ENCODE data around the gene CS. TPM values are rescaled to one million over a fixed set of nuclear protein-coding genes. Genes with fewer than 3 reads are reported as not detected.
"Not testable (repeated sequence)": the region's sequence is repeated elsewhere in the genome, so short reads cannot be mapped to it uniquely, and the experiment has no call there.

CS gene
- total RNA-seq, 2 donors from 2014 or later = 526 to 581 TPM

GRCh38 chr12:56326533-56326932 lies 26.4 kb upstream of the CS start:
- intact Hi-C loops (cut with DNase I) = no loop called here
- ATAC-seq = peak in 1 of 2 donors; percentile 19
- no peak for DNase-seq

DNA sequence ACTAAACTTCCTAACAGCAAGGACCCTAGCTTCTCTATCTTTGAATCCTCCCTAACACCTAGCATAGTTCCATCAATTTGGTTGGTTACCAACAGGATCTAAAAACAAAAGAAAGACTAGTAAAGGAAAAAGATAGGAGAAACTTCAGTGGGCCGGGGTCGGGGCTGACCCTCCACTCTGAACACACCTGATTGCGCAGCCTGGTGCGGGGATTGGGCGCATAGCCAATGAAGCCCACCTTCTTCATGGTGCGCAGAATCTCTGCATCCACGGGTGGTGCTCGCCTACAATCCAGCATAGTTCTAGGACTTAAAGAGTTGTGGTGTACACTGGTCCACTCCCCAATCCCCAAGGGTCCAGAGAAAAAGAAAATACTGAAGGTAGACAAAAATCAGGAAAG lies 26.0 kb upstream of the CS start:
- intact Hi-C loops (cut with DNase I) = no loop called here
- ATAC-seq (no peak), DNase-seq (no peak)

DNA sequence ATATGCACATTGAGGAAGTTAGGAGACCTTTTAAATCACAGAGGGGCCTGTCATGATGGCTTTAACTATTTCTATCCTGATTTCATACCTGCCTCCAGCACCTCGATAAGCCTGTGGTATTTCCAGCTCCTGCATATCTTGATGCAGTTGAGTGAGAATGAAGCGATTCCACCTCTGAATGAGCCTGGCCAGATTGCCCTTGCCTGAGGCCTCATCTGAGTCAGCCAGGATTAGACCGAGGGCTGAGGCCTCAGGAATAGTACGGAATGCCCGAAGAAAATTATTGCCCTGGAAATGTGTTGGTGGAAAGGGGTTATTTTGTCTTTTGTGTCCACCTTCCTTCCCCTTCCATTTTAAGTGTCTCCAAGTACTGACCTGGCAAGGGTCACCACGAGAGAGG lies 24.1 kb upstream of the CS start:
- DNase-seq (no peak), ATAC-seq (no peak)
- intact Hi-C loops (cut with DNase I) = no loop called here

- intact Hi-C loops (cut with DNase I); ATAC-seq; DNase-seq: not testable (repeated sequence)
These were observed 21.5 kb upstream of the CS start for GRCh38 chr12:56321610-56322009.

- DNase-seq (no peak), ATAC-seq (no peak)
- intact Hi-C loops (cut with DNase I) = no loop called here
These were observed 20.9 kb upstream of the CS start for GRCh38 chr12:56321027-56321426.

DNA sequence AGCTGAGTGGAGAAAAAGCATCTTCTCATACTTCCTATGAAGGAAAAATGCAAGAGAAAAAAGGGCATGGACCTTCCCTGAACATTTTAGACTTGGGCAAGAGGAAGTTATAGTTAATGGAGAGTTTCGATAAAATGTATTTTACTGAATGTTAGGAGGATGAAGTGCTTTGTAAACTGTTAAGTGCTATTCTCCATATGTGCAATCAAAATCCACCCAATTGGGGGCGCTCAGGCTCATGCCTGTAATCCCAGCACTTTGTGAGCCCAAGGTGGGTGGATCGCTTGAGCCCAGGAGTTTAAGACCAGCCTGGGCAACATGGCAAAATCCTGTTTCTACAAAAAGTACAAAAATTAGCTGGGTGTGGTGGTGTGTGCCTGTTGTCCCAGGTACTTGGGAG lies 17.5 kb upstream of the CS start:
- intact Hi-C loops (cut with DNase I) = no loop called here
- ATAC-seq = no peak
- DNase-seq = no peak

GRCh38 chr12:56315622-56316473 lies 15.7 kb upstream of the CS start, which contains the start of gene CNPY2:
Gene CNPY2, minus strand, starts transcription at chr12:56315988. Its CDS starts 771 bp downstream, at chr12:56315217.
- intact Hi-C loops (cut with DNase I) = no loop called here
- peak; percentile 98 for DNase-seq
- ATAC-seq = peak; percentile 96 to 97

DNA sequence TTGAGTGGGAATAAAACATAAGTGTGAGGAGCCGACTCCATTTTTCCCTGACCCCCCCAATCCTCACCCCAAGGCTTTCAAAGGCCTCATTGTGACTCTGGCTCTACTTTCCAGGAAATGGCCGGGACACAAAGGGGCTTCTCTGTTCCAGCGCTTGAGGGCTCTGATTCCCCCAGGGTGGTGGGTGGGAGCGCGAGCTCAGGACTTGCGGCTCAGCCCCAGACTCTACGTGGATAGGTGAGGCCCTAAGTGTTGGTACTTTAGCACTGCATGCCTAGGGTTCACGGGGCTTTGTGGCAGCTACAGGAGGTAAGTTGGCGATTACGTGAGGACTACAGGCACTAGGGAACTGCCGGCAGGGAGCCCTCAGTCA lies 15.1 kb upstream of the CS start:
- intact Hi-C loops (cut with DNase I) = no loop called here
- DNase-seq (no peak), ATAC-seq (peak in 1 of 2 donors; percentile 4)

GRCh38 chr12:56311003-56311402 lies 10.9 kb upstream of the CS start:
- intact Hi-C loops (cut with DNase I) = no loop called here

DNA sequence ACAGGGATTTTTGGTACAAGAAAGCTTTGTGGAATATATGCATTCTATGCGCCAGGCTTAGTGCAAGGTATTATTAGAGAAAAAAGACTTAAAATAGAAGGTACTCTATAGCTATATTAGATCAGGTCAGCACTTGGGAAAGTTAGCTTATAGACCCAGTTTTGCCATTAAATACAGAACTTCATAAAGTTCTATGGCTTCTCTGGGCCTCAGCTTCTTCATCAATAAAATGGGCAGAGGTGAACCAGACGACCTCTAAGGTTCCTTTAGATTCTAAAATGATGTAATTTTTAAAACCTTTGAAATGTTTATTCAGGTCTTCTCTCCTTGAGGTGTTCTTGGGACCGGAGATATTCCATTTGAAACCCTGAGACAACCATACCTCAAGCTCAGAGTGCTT lies 8.6 kb upstream of the CS start:
- intact Hi-C loops (cut with DNase I) = no loop called here
- DNase-seq = no peak
- ATAC-seq = no peak

More at GRCh38 chr12:56311003-56311402, 10.9 kb upstream of the CS start:
- no peak for DNase-seq
- no peak for ATAC-seq

GRCh38 chr12:56307221-56307965 lies 7.3 kb upstream of the CS start:
- intact Hi-C loops (cut with DNase I) = no loop called here
- no peak for DNase-seq
- no peak for ATAC-seq

- intact Hi-C loops (cut with DNase I) = no loop called here
- ATAC-seq = no peak
- no peak for DNase-seq
These were observed 4.9 kb upstream of the CS start for GRCh38 chr12:56304872-56305590.

DNA sequence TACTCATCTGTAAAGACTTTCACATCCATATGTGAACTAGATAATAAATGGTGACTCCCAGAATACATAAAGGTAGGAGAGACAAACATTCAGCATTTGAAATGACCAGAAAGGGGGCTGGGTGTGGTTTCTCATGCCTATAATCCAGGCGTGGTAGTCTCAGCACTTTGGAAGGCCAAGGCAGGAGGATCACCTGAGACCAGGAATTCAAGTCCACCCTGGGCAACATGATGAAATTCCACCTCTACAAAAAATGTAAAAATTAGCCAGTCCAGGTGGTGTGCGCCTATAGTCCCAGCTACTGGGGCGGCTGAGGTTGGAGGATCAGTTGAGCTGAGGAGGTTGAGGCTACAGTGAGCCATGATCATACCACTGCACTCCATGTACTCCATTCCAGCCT lies 4.1 kb upstream of the CS start:
- intact Hi-C loops (cut with DNase I) = no loop called here
- ATAC-seq (no peak), DNase-seq (no peak)

DNA sequence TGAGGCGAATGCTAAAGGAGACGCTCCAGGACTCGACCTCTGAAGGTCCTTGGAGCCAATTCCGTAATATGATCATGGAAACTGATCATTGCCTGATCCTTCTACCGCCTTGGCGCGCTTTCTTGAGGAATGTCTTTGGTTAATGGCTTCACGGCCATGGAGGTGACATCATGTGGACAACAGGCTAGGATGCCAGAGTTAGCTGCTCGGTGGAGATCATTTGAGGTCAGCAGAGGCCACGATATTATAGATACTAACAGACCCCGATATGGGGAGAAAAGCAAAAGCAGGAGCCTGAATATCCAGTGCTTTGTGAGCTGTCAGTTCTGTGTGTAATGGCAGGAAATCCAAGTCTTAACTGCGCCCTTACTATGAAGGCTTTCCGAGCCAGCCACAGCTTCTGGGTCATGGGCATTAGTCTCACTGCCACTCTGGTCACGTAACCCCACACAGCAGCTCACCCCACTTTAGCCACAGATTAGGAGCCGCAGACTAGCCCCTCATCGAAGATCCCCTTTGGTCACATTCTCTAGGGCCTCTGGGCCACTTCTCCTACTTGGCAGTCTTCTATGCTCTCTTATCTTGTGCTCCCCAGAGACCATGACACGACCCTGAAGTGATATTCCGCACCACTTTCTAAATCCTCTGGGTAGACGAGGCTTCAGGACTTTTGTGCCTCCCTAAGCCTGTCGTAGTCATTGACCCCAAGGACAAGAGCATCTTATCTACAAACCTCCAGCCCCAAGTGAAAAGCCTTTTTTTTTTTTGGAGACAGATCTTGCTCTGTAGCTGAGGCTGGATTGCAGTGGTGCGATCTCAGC lies 724 bp upstream of the CS start:
- intact Hi-C loops (cut with DNase I) = no loop called here
- DNase-seq (peak; percentile 27), ATAC-seq (peak; percentile 9 to 13)

- intact Hi-C loops (cut with DNase I) = no loop called here
- no peak for DNase-seq
- peak; percentile 3 to 13 for ATAC-seq
These were observed 750 bp downstream of the CS start for GRCh38 chr12:56299308-56299852.

DNA sequence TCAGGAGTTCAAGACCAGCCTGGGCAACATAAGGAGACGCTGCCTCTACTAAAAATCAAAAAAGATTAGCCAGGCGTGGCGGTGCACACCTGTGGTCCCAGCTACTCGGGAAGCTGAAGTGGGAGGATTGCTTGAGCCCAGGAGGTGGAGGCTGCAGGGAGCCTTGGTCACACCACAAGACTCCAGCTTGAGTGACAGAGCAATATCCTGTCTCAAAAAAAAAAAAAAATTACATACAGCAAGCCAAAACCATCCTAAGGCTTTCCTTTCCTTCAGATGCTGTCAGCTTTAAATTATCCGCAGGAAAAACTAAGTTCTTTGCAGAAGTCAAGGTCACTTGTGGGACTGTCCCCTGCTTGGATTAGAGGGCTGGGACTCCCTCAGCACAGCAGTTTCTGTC lies 1.3 kb downstream of the CS start:
- no peak for ATAC-seq
- intact Hi-C loops (cut with DNase I) = no loop called here
- no peak for DNase-seq

DNA sequence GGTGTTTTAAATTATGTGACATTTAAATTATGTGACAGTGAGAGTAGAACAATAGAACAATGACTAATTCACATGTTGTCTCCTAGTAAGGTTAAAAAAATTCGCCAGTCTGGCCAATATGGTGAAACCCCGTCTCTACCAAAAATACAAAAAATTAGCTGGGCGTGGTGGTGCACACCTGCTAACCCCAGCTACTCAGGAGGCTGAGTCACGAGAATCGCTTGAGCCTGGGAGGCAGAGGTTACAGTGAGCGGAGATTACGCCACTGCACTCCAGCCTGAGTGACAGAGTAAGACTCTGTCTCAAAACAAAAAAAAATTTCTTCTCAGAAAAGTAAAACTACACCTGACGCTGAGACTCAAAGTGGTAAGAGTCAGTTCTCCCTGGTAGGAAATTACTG lies 2.7 kb downstream of the CS start:
- DNase-seq = no peak
- intact Hi-C loops (cut with DNase I) = no loop called here
- ATAC-seq = no peak

GRCh38 chr12:56296295-56296694 lies 3.8 kb downstream of the CS start:
- intact Hi-C loops (cut with DNase I) = no loop called here
- ATAC-seq = no peak
- no peak for DNase-seq

DNA sequence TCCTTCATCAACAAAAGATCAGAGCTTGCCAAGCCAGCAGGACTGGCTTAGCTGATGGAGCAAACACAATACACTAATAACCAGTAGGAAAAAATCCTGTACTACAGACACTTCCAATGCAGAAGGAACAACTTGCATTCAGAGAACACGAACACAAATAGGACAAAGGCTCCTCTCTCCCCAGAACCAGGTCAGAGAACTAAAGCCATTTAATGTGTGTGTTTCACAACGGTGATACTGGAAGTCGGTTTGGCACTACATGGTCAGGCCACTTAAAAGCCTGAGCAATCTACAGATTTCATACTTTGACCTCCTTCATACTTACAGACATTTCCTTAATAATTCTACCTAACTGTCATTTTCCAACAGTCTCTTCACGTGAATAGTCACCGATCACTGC lies 6.3 kb downstream of the CS start:
- peak in 1 of 2 donors; percentile 24 for ATAC-seq
- intact Hi-C loops (cut with DNase I) = no loop called here
- DNase-seq = no peak
